Measurements from ENCODE around the gene NUP210L. TPM values are rescaled to one million over a fixed set of nuclear protein-coding genes. Genes with fewer than 3 reads are reported as not detected.

NUP210L gene
- total and polyA plus RNA-seq, 9 of the 15 experiments (the other 6 are each of a cell fraction or from before 2014, with no cell fraction given), result 0.01 to 0.04 TPM; not detected in 7

DNA sequence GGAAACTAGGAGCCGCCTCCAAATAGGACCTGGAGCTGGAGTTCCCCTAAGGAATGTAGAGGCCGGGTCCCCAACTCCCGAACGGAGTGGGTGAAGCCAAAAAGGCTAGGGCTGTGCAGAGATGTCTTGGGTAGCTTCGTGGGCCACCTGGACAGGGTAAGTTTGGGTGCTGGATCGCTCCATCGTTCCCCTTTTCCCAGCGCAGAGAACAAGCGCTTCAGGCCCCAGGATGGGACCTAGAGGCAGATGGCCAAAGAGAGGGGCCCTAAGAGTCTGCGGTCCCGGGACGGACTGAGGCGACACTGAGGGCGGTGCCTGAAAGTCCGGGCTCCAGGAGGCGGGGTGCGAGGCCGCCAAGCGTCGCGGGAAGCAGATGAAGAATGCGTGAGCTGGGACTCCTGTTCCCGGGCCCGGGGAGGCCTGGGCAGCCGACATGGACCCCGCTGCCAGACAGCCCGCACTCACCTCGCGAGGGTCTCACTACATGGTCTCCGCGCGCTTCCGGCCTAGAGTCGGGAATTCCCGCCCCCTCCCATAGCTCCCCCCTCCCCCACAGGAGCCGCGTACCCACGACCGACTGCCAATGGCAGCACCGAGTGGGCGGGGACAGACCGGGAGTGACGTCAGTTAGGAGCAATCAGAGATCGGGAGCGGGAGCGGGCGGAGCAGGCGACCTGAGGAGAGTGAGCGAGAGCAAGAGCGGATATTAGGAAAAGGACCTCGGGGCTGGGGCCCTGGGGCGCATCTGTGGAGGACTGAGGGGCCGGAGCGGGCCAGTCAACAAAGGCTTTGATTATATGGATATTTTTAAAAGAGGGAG is 191.6 kb downstream of the NUP210L start, which contains the start of gene SLC39A1 (continued):
- no peak for TF ChIP-seq ZNF324 (CRISPR knock-in tag; IDR thresholded peaks at IDR 0.05)
- peak; percentile 89 for TF ChIP-seq CREM (IDR thresholded peaks at IDR 0.05; ENCODE audit: low read depth)
- TF ChIP-seq, protein P1, sequence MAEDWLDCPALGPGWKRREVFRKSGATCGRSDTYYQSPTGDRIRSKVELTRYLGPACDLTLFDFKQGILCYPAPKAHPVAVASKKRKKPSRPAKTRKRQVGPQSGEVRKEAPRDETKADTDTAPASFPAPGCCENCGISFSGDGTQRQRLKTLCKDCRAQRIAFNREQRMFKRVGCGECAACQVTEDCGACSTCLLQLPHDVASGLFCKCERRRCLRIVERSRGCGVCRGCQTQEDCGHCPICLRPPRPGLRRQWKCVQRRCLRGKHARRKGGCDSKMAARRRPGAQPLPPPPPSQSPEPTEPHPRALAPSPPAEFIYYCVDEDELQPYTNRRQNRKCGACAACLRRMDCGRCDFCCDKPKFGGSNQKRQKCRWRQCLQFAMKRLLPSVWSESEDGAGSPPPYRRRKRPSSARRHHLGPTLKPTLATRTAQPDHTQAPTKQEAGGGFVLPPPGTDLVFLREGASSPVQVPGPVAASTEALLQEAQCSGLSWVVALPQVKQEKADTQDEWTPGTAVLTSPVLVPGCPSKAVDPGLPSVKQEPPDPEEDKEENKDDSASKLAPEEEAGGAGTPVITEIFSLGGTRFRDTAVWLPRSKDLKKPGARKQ (CRISPR knock-in tag; IDR thresholded peaks at IDR 0.05), result no peak
- TF ChIP-seq ZNF507 (tag; conservative IDR thresholded peaks at IDR 0.05), result no peak
- no peak for TF ChIP-seq KLF6 (CRISPR knock-in tag; IDR thresholded peaks at IDR 0.05; ENCODE audit: borderline replicate concordance)
- TF ChIP-seq CCAR2 (IDR thresholded peaks at IDR 0.05; ENCODE audit: low read depth, low read length), result no peak
- no peak for TF ChIP-seq ZNF197 (CRISPR knock-in tag; IDR thresholded peaks at IDR 0.05; ENCODE audit: low read depth)
- TF ChIP-seq, protein P2, sequence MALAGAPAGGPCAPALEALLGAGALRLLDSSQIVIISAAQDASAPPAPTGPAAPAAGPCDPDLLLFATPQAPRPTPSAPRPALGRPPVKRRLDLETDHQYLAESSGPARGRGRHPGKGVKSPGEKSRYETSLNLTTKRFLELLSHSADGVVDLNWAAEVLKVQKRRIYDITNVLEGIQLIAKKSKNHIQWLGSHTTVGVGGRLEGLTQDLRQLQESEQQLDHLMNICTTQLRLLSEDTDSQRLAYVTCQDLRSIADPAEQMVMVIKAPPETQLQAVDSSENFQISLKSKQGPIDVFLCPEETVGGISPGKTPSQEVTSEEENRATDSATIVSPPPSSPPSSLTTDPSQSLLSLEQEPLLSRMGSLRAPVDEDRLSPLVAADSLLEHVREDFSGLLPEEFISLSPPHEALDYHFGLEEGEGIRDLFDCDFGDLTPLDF (CRISPR knock-in tag; IDR thresholded peaks at IDR 0.05), result peak; percentile 43; the same call in 1 of the 2 replicates
- no peak for TF ChIP-seq ZNF644 (tag; IDR thresholded peaks at IDR 0.05; ENCODE audit: low read depth)
- TF ChIP-seq, protein P3, sequence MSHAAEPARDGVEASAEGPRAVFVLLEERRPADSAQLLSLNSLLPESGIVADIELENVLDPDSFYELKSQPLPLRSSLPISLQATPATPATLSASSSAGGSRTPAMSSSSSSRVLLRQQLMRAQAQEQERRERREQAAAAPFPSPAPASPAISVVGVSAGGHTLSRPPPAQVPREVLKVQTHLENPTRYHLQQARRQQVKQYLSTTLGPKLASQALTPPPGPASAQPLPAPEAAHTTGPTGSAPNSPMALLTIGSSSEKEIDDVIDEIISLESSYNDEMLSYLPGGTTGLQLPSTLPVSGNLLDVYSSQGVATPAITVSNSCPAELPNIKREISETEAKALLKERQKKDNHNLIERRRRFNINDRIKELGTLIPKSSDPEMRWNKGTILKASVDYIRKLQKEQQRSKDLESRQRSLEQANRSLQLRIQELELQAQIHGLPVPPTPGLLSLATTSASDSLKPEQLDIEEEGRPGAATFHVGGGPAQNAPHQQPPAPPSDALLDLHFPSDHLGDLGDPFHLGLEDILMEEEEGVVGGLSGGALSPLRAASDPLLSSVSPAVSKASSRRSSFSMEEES (CRISPR knock-in tag; IDR thresholded peaks at IDR 0.05), result no peak
- no peak for TF ChIP-seq ARHGAP35 (IDR thresholded peaks at IDR 0.05; ENCODE audit: partially characterized antibody)
- no peak for TF ChIP-seq ZNF445 (CRISPR knock-in tag; IDR thresholded peaks at IDR 0.05; ENCODE audit: low read depth)
- TF ChIP-seq ZNF551 (CRISPR knock-in tag; IDR thresholded peaks at IDR 0.05), result no peak
- no peak for TF ChIP-seq EHMT2 (IDR thresholded peaks at IDR 0.05)
- no peak for TF ChIP-seq RFX1 (IDR thresholded peaks at IDR 0.05)
- TF ChIP-seq CAMTA2 (CRISPR knock-in tag; conservative IDR thresholded peaks at IDR 0.05), result no peak
- TF ChIP-seq SNRNP70 (optimal IDR thresholded peaks at IDR 0.05; ENCODE audit: low read depth, low read length), result no peak
- TF ChIP-seq, protein P4, sequence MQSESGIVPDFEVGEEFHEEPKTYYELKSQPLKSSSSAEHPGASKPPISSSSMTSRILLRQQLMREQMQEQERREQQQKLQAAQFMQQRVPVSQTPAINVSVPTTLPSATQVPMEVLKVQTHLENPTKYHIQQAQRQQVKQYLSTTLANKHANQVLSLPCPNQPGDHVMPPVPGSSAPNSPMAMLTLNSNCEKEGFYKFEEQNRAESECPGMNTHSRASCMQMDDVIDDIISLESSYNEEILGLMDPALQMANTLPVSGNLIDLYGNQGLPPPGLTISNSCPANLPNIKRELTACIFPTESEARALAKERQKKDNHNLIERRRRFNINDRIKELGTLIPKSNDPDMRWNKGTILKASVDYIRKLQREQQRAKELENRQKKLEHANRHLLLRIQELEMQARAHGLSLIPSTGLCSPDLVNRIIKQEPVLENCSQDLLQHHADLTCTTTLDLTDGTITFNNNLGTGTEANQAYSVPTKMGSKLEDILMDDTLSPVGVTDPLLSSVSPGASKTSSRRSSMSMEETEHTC (IDR thresholded peaks at IDR 0.05), result no peak
- TF ChIP-seq OTX1 (CRISPR knock-in tag; IDR thresholded peaks at IDR 0.05), result no peak
- peak; percentile 62; the same call in 1 of the 2 replicates for TF ChIP-seq CXXC5 (CRISPR knock-in tag; IDR thresholded peaks at IDR 0.05)
- TF ChIP-seq ZZZ3 (IDR thresholded peaks at IDR 0.05), result no peak

All from K562 (cell line).